Frontal cortex (tissue), 4 donors: ENCODE measurements around the gene CHST13. TPM values are rescaled to one million over a fixed set of nuclear protein-coding genes. Genes with fewer than 3 reads are reported as not detected.
A peak's percentile ranks its signal among the peaks of the same experiment; 100 is the strongest.
"Not testable (repeated sequence)": the region's sequence is repeated elsewhere in the genome, so short reads cannot be mapped to it uniquely, and the experiment has no call there.

Source experiments
- DNase-seq, 2 donors: peaks; one replicate each; pipeline ENCODE4 v3.0.0; 2012; ENCODE audit warnings: low spot score in 2 of 2
- FAIRE-seq: peaks from 2 replicates; lab custom pipeline; 2012; peaks lifted over from hg19 to GRCh38; lab: Jason Lieb, UNC
- total RNA-seq: library from RNA; depleted of rRNA; stranded (reverse); fragments of >200 nt; gene quantifications from one replicate; pipeline ENCODE4 v1.2.3, GENCODE V29; 2014
- donor health status: control.
- donor health status: control.
- donor health status: control.

Gene CHST13
- total RNA-seq, 1 donor from 2014 or later: under 0.01 TPM

GRCh38 chr3:126521122-126521891 is 2.6 kb upstream of the CHST13 start:
- DNase-seq: peak in 1 of 2 donors; percentile 36
- FAIRE-seq: no peak

GRCh38 chr3:126522363-126522788 is 1.6 kb upstream of the CHST13 start:
- peak; percentile 72 to 77 for DNase-seq
- FAIRE-seq: no peak

- FAIRE-seq (no peak), DNase-seq (peak in 1 of 2 donors; percentile 35)
These were observed 554 bp downstream of the CHST13 start for GRCh38 chr3:126524429-126524988.

GRCh38 chr3:126525091-126525852 is 1.3 kb downstream of the CHST13 start:
- DNase-seq (no peak), FAIRE-seq (no peak)

- FAIRE-seq: no peak
These were observed 2.1 kb downstream of the CHST13 start for GRCh38 chr3:126525853-126526667.

GRCh38 chr3:126526668-126527005 is 2.7 kb downstream of the CHST13 start:
- FAIRE-seq: no peak
- DNase-seq: no peak

More at GRCh38 chr3:126525853-126526667, 2.1 kb downstream of the CHST13 start:
- no peak for DNase-seq

GRCh38 chr3:126527006-126527405 is 3.1 kb downstream of the CHST13 start:
- FAIRE-seq (no peak), DNase-seq (no peak)

- DNase-seq (no peak), FAIRE-seq (no peak)
These were observed 3.7 kb downstream of the CHST13 start for GRCh38 chr3:126527455-126528211.

GRCh38 chr3:126528419-126528799 is 4.5 kb downstream of the CHST13 start:
- FAIRE-seq (no peak), DNase-seq (no peak)

- FAIRE-seq (no peak), DNase-seq (no peak)
These were observed 5.0 kb downstream of the CHST13 start for GRCh38 chr3:126528800-126529541.

GRCh38 chr3:126529585-126530170 is 5.7 kb downstream of the CHST13 start:
- FAIRE-seq (no peak), DNase-seq (no peak)

GRCh38 chr3:126530171-126531050 is 6.5 kb downstream of the CHST13 start:
- no peak for FAIRE-seq
- DNase-seq: no peak

GRCh38 chr3:126531051-126531330 is 7.0 kb downstream of the CHST13 start:
- DNase-seq (no peak), FAIRE-seq (no peak)

- FAIRE-seq (no peak), DNase-seq (no peak)
These were observed 9.6 kb downstream of the CHST13 start for GRCh38 chr3:126533506-126533905.

GRCh38 chr3:126534716-126535115 is 10.8 kb downstream of the CHST13 start:
- FAIRE-seq, DNase-seq: not testable (repeated sequence)

- DNase-seq (no peak), FAIRE-seq (no peak)
These were observed 11.7 kb downstream of the CHST13 start for GRCh38 chr3:126535636-126536035.

GRCh38 chr3:126536126-126536525 is 12.2 kb downstream of the CHST13 start:
- DNase-seq (no peak), FAIRE-seq (no peak)
